NK-92 (cell line): ENCODE data around the gene AK5.
"Not testable (repeated sequence)": the region's sequence is repeated elsewhere in the genome, so short reads cannot be mapped to it uniquely, and the experiment has no call there.

ENCODE experiments used
- DNase-seq: peaks from one replicate; lab custom pipeline; 2025; ENCODE audit not compliant: unreplicated experiment; lab: John Stamatoyannopoulos, UW

AK5 gene

GRCh38 chr1:77398152-77398551, 116.3 kb downstream of the AK5 start:
- DNase-seq, result no peak

- DNase-seq, result no peak
Measured at GRCh38 chr1:77399250-77400086, 117.6 kb downstream of the AK5 start.

- DNase-seq, result no peak
Measured at GRCh38 chr1:77400781-77401180, 119.0 kb downstream of the AK5 start.

- no peak for DNase-seq
Measured at GRCh38 chr1:77401384-77401783, 119.6 kb downstream of the AK5 start.

GRCh38 chr1:77405186-77405585, 123.4 kb downstream of the AK5 start:
- no peak for DNase-seq

GRCh38 chr1:77406661-77407060, 124.8 kb downstream of the AK5 start:
- DNase-seq, result no peak

GRCh38 chr1:77407738-77408375, 126.0 kb downstream of the AK5 start:
- DNase-seq, result no peak

DNA sequence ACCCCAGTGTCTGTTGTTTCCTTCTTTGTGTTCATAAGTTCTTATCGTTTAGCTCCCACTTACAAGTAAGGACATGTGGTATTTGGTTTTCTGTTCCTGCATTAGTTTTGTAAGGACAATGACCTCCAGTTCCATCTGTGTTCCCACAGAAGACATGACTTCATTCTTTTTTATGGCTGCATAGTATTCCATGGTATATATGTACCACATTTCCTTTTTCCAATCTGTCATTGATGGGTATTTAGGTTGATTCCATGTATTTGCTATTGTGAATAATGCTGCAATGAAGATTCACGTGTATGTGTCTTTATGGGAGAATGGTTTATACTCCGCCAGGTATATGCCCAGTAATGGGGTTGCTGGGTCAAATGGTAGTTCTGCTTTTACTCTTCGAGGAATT, 127.1 kb downstream of the AK5 start:
- not testable (repeated sequence) for DNase-seq

GRCh38 chr1:77412069-77412819, 130.4 kb downstream of the AK5 start:
- no peak for DNase-seq

GRCh38 chr1:77412820-77413530, 131.2 kb downstream of the AK5 start:
- no peak for DNase-seq

- DNase-seq, result no peak
Measured at GRCh38 chr1:77413541-77414335, 131.9 kb downstream of the AK5 start.

GRCh38 chr1:77415579-77415978, 133.8 kb downstream of the AK5 start:
- no peak for DNase-seq

GRCh38 chr1:77416692-77417450, 135.1 kb downstream of the AK5 start:
- DNase-seq, result no peak

- not testable (repeated sequence) for DNase-seq
Measured at GRCh38 chr1:77418055-77418454, 136.2 kb downstream of the AK5 start.

- no peak for DNase-seq
Measured at GRCh38 chr1:77421504-77422233, 139.8 kb downstream of the AK5 start.

GRCh38 chr1:77424236-77424635, 142.4 kb downstream of the AK5 start:
- DNase-seq, result no peak

DNA sequence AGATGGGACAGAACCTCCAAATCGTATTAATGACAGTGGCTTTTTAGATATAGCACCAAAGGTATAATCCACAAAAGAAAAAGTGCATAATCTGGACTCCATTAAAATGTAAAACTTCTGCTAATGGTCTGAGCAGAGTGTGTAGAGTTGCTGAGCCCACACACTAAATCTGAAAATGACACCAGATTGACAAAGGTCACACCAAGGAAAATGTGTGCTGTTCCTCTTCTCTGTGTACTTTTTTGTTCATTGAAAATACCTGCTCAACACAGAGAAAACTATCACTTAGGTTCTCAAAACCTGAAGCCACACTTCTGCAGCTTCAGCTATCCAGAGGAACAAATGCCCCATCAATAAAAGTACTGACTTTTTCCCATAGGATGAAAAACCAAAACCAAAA, 146.2 kb downstream of the AK5 start:
- no peak for DNase-seq

- DNase-seq, result no peak
Measured at GRCh38 chr1:77430966-77431690, 149.3 kb downstream of the AK5 start.
